HG03565 (cell line): ENCODE results near the gene NFIA.

Experiments
- ATAC-seq: cut with Tn5 transposase; IDR thresholded peaks from one replicate; pipeline ENCODE4 v1.9.1; 2021; ENCODE audit warnings: mild to moderate bottlenecking, moderate library complexity; ENCODE audit not compliant: unreplicated experiment

NFIA gene

DNA sequence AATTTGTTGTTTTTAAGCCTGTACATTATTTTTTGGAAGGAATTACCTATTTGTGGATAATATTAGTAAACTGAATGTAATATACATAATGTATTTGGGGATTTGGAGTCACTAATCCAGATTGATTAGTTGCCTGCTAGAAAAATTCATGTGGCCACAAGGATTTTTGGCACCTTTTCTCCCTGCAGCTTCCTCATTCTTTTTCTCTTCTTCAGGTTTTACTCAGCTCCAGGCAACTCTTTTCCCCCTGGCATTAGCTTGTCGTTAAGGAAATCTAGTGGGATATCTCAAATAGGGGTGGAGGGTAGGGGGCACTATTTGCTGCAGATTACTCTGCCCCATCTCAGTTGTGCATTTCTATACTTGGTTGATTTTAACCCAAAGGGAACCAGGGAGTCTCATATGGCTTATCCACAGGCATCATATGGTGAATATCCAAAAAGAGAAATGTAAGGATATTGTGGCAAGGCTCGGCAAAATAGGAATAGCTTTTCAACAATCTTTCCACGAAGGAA is 203.1 kb downstream of the NFIA start:
- no peak for ATAC-seq

DNA sequence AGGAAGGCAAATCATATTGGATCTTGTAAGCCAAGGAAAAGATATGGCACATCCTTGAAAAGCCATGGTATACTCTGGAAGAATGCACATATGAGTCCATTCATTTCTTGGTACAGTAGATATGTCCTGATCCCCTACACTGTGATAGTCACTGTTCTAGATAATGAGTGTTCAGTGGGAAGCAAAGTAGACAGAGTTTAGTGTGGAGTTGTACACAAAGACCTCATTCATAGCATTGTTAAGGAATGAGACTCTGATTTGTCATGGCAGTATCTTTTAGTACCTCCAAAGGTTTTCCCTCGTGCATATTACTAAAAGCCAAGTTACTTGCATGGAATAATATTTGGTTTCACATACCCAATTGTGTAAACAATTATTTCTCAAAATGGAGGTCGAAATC is 204.7 kb downstream of the NFIA start:
- no peak for ATAC-seq

DNA sequence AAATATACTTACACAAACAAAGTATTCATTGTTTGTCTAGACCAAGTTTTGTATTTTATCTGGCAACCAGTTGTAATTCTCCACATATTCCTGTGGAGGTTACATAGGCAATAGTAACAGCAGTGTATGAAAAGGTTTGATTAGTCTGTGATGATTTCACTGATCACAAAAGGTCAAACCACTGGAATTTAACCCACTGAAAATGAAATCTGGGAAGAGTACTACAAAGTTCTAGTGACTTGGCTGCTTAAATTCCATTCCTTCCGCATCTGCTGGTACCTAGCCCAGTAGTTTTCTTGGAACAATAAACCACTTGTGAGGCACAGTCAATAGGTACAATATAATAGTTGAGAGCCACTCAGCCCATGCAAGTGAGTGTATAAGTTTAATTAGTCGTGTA is 205.4 kb downstream of the NFIA start:
- no peak for ATAC-seq

- ATAC-seq, result no peak
These were observed 207.1 kb downstream of the NFIA start for GRCh38 chr1:61289232-61290098.

GRCh38 chr1:61290525-61290924 is 208.2 kb downstream of the NFIA start:
- no peak for ATAC-seq

- no peak for ATAC-seq
These were observed 210.8 kb downstream of the NFIA start for GRCh38 chr1:61293197-61293596.

GRCh38 chr1:61293986-61294504 is 211.7 kb downstream of the NFIA start:
- no peak for ATAC-seq

GRCh38 chr1:61294930-61295329 is 212.6 kb downstream of the NFIA start:
- ATAC-seq, result no peak

- ATAC-seq, result no peak
These were observed 213.6 kb downstream of the NFIA start for GRCh38 chr1:61295818-61296537.

DNA sequence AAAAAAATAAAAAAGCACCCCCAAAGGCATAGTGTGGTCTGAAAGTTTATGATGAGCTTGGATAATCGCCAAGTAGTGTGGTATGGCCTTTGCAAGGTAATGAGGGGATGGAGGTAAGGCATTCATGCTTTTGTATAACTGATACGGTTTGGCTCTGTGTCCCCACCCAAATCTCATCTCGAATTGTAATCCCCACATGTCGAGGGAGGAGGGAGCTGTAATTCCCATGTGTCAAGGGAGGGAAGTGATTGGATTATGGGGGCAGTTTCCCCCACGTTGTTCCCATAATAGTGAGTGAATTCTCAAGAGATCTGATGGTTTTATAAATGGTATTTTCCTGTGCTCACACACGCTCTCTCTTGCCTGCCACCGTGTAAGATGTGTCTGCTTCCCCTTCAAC is 215.5 kb downstream of the NFIA start:
- ATAC-seq, result no peak

DNA sequence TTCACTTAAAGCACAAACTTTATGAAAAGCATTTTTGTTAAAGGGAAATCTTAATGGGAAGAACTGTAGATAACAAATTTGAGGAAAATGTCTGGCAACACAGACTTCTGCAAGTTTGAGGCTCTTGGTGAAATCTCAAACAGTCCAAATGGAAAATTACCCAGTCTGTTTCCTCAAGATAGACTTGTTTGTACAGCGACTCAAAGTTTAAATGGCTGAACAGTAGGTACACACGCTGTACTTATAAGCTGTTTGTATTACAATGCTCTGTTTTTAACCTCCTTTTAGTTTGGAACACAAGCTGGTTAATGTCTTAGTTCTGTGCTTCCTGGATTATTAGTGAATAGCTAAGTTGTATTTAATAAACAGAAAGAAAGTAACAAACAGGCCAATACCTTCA is 217.1 kb downstream of the NFIA start:
- ATAC-seq, result no peak

GRCh38 chr1:61300899-61301298 is 218.5 kb downstream of the NFIA start:
- ATAC-seq, result no peak

DNA sequence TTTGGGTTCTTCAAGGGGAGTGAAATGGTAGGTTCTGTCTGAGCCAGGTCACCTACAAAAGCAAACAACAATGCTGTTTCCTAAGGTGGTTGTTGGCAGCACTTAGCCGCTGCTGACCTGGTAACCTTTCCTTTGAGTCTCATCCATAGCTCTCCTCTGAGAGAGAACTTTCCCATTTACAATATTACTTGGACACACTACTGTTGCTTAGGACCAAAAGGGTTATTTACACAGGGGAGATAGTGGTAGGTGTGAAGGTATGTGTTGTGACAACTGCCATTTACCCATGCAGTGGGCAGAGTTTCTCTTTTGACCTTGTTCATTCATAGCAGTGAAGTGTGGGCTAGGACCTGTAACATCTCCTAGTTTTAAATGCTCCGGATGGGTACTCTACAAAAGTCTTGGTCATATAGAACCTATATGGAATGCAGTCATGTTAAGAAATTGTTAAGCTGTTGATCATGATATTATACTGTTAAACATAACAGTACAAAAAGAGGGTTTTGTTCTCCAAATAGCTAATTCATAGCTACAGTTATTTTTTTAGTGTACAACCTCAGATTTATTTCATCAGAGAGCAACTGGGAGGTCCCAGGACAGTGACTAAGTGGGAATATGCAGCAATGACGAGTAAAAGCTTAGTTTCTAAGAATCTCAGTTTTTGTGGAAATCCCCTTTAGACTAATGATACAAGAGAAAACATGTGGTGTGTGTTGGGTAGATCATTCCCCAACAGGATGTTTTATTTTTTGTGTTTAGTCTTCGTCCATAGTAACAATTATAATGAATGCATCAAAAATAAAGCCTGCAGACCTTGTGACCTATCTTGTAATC is 219.7 kb downstream of the NFIA start:
- ATAC-seq, result peak; percentile 57

DNA sequence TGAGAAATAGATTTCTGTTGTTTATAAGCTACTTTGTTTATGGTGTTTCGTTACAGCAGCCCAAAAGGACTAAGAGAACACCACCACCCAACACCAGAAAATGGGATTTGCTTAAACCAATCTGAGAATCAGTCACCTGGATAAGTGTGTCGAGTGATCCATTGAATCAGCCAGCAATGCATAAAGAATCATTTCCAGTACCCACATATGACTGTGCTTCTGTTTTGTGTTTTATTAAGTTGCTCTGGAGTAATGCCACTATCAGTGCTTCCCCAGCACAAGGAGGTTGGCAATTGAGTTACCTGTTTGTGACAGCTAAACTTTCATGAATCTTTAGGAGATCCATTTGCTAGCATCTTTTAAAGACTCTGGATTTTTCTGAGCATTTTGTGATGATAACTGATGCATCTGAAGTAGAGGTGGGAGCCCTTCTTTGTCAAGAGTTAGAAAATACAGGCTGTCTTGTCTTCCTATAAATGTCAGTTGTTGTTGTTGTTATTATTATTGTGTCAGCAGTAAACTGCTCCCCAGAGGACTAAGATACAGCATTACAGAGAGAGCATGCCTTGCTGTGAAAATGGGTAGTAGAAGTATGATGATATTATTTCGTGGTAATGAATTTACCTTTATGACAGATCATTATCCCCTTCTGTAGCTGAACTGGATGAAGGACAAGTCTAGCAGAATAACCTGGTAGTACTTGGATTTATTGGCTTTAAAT is 225.2 kb downstream of the NFIA start:
- no peak for ATAC-seq

GRCh38 chr1:61310057-61310456 is 227.7 kb downstream of the NFIA start:
- ATAC-seq, result no peak

- no peak for ATAC-seq
These were observed 228.2 kb downstream of the NFIA start for GRCh38 chr1:61310538-61310937.

DNA sequence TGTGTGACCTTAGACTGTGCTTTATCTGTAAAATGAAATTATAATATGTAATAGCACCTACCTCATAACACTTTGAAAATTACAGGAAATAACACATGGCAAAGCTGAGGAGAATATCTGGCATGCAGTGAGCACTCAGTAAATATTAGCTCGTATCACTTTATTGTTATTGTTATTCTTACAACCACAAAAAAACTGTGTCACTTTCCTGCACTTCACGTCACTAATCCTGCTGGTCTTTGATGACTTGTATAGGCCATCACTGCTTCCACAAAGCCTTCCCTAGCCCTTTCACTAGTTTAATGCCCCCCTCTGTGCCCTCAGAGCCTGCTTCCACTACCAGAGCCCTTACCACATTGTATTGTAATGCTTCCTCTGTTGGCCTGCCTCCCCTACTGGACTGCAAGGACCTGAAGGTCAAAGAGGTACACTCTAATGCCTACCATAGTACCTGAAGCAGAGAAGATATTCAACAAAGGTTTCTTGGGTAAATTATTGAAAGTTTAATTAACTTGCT is 231.6 kb downstream of the NFIA start:
- ATAC-seq, result no peak

GRCh38 chr1:61315011-61315410 is 232.7 kb downstream of the NFIA start:
- ATAC-seq, result no peak

GRCh38 chr1:61316493-61316892 is 234.1 kb downstream of the NFIA start:
- ATAC-seq, result no peak
